GM23338 (cell line): ENCODE data around the gene TMEM132D. TPM values are rescaled to one million over a fixed set of nuclear protein-coding genes. Genes with fewer than 3 reads are reported as not detected.

Experiments used
- ATAC-seq: fragments of 200-7000 bp; cut with Tn5 transposase; 3 replicates; pipeline ENCODE4 v1.9.1; 2020
- DNase-seq: peaks from one replicate; pipeline ENCODE4 v3.0.0-alpha.2; 2015; ENCODE audit warnings: low spot score
- H2AFZ ChIP-seq: fragments of 200-600 bp; sonication (generic); 2 replicates; pipeline ENCODE4 v1.8.0; 2016; ENCODE audit warnings: antibody characterized with exemption, mild to moderate bottlenecking, moderate library complexity
- H3F3A ChIP-seq: fragments of 200-600 bp; sonication (generic); replicated peaks from 2 replicates; pipeline ENCODE4 v1.8.0; 2017; ENCODE audit warnings: antibody characterized with exemption, mixed run types, low read depth
- H3K27ac ChIP-seq: fragments of 200-600 bp; sonication (generic); 2 replicates; pipeline ENCODE4 v1.6.1; 2016; ENCODE audit warnings: low read depth
- H3K27me3 ChIP-seq: fragments of 200-600 bp; sonication (generic); 2 replicates; pipeline ENCODE4 v1.8.0; 2016; ENCODE audit warnings: mild to moderate bottlenecking, mixed run types, moderate library complexity; ENCODE audit not compliant: insufficient read depth
- H3K36me3 ChIP-seq: fragments of 200-600 bp; sonication (generic); 2 replicates; pipeline ENCODE4 v1.8.0; 2016; ENCODE audit warnings: mild to moderate bottlenecking; ENCODE audit not compliant: insufficient read depth
- H3K4me1 ChIP-seq: fragments of 200-600 bp; sonication (generic); 2 replicates; pipeline ENCODE4 v1.8.0; 2016; ENCODE audit warnings: mild to moderate bottlenecking, moderate library complexity; ENCODE audit not compliant: insufficient read depth
- H3K4me2 ChIP-seq: fragments of 200-600 bp; sonication (generic); 2 replicates; pipeline ENCODE4 v1.7.1; 2017; ENCODE audit warnings: mixed run types
- H3K4me3 ChIP-seq: fragments of 200-600 bp; sonication (generic); 2 replicates; pipeline ENCODE4 v1.6.1; 2016; ENCODE audit warnings: mixed run types
- H3K79me2 ChIP-seq: fragments of 200-600 bp; sonication (generic); replicated peaks from 2 replicates; pipeline ENCODE4 v1.8.0; 2017; ENCODE audit warnings: mild to moderate bottlenecking; ENCODE audit not compliant: insufficient read depth
- H3K9me2 ChIP-seq: fragments of 200-600 bp; sonication (generic); 2 replicates; pipeline ENCODE4 v1.8.0; 2017; ENCODE audit not compliant: insufficient read depth
- H4K20me1 ChIP-seq: fragments of 200-600 bp; sonication (generic); replicated peaks from 2 replicates; pipeline ENCODE4 v1.8.0; 2017; ENCODE audit warnings: mild to moderate bottlenecking; ENCODE audit not compliant: insufficient read depth
- H3K27ac Mint-ChIP-seq: 2 replicates; pipeline ENCODE4 v1.8.0; 2020; ENCODE audit warnings: inconsistent platforms, mild to moderate bottlenecking, moderate library complexity, mixed read lengths
- H3K27me3 Mint-ChIP-seq: 3 replicates; pipeline ENCODE4 v1.8.0; 2022; ENCODE audit warnings: low read depth, mild to moderate bottlenecking, moderate library complexity, mixed read lengths, inconsistent platforms; ENCODE audit not compliant: insufficient read depth, poor library complexity
- H3K36me3 Mint-ChIP-seq: 3 replicates; pipeline ENCODE4 v1.8.0; 2021; ENCODE audit warnings: low read depth, mild to moderate bottlenecking, inconsistent platforms, moderate library complexity, mixed read lengths
- H3K4me1 Mint-ChIP-seq: 3 replicates; pipeline ENCODE4 v1.8.0; 2020; ENCODE audit warnings: mild to moderate bottlenecking, inconsistent platforms, mixed read lengths
- H3K4me3 Mint-ChIP-seq: 3 replicates; pipeline ENCODE4 v1.8.0; 2021; ENCODE audit warnings: moderate library complexity, mild to moderate bottlenecking, inconsistent platforms, mixed read lengths
- H3K9me3 Mint-ChIP-seq: 3 replicates; pipeline ENCODE4 v1.8.0; 2020; ENCODE audit warnings: moderate library complexity, mild to moderate bottlenecking, inconsistent platforms, mixed read lengths
- CTCF ChIP-seq, 2 experiments: fragments of 200-600 bp in 1 of 2; sonication (generic) in 1 of 2; conservative IDR thresholded peaks; 2 replicates each; pipeline versions ENCODE4 v1.5.1 to v1.6.1; 2016 to 2017; ENCODE audit warnings: antibody characterized with exemption in 2 of 2, low read depth in 2 of 2, mild to moderate bottlenecking in 2 of 2, moderate library complexity in 1 of 2
- ETS1 ChIP-seq: IDR thresholded peaks from 2 replicates; pipeline ENCODE4 v1.6.1; 2016; ENCODE audit warnings: antibody characterized with exemption
- EZH2 ChIP-seq: fragments of 200-600 bp; sonication (generic); IDR thresholded peaks from one replicate; pipeline ENCODE4 v1.8.0; 2017; ENCODE audit warnings: antibody characterized with exemption, mild to moderate bottlenecking, low read depth; ENCODE audit not compliant: unreplicated experiment
- EZH2phosphoT487 ChIP-seq: fragments of 200-600 bp; sonication (generic); IDR thresholded peaks from one replicate; pipeline ENCODE4 v1.8.1; 2018; ENCODE audit warnings: antibody characterized with exemption; ENCODE audit not compliant: unreplicated experiment
- JUNB ChIP-seq: IDR thresholded peaks from one replicate; pipeline ENCODE4 v1.6.1; 2016; ENCODE audit warnings: antibody characterized with exemption; ENCODE audit not compliant: unreplicated experiment
- NANOG ChIP-seq: IDR thresholded peaks from 2 replicates; pipeline ENCODE4 v1.6.1; 2016; ENCODE audit warnings: antibody characterized with exemption, borderline replicate concordance
- POLR2AphosphoS5 ChIP-seq: IDR thresholded peaks from 2 replicates; pipeline ENCODE4 v1.6.1; 2016; ENCODE audit warnings: antibody characterized with exemption, low read depth
- REST ChIP-seq: IDR thresholded peaks from one replicate; pipeline ENCODE4 v1.6.1; 2018; ENCODE audit warnings: antibody characterized with exemption; ENCODE audit not compliant: unreplicated experiment
- STAT1 ChIP-seq: IDR thresholded peaks from one replicate; pipeline ENCODE4 v1.6.1; 2016; ENCODE audit warnings: antibody characterized with exemption; ENCODE audit not compliant: unreplicated experiment
- ZNF114 ChIP-seq: fragments of 250-450 bp; sonication (Bioruptor Pico); IDR thresholded peaks from 2 replicates; pipeline ENCODE4 v1.5.0; 2020; ENCODE audit warnings: mild to moderate bottlenecking, moderate library complexity
- ZNF331 ChIP-seq: fragments of 250-450 bp; sonication (Bioruptor Pico); IDR thresholded peaks from 2 replicates; pipeline ENCODE4 v1.5.0; 2020; ENCODE audit warnings: low read depth, mild to moderate bottlenecking, moderate library complexity
- polyA plus RNA-seq: library from polyadenylated mRNA; unstranded; fragments of >200 nt; fragmentation: Nextera tagmentation; extraction: Ambion mirVana; gene quantifications from 2 replicates; pipeline ENCODE4 v1.2.1, GENCODE V29; 2016
- total RNA-seq: library from RNA; depleted of rRNA; stranded (reverse); fragments of >200 nt; shearing (Covaris generic); gene quantifications from 2 replicates; pipeline ENCODE4 v1.2.3, GENCODE V29; 2014

TMEM132D gene
- total and polyA plus RNA-seq, 2 experiments from 2014 or later = 0.44 to 5.3 TPM

- no peak for TF ChIP-seq ETS1
- no peak for TF ChIP-seq POLR2AphosphoS5
- TF ChIP-seq ZNF114 (CRISPR knock-in tag) = no peak
- TF ChIP-seq JUNB = no peak
- no peak for TF ChIP-seq REST
- no peak for TF ChIP-seq NANOG
- TF ChIP-seq EZH2phosphoT487 = no peak
- no peak for TF ChIP-seq STAT1
- TF ChIP-seq CTCF (conservative IDR thresholded peaks at IDR 0.05; ENCODE audit: low read depth in 2 of 2) = no peak
- no peak for TF ChIP-seq EZH2
- no peak for TF ChIP-seq ZNF331
Observed at GRCh38 chr12:129036135-129036534, 867.7 kb downstream of the TMEM132D start (continued).

- no peak overlapping the region for H3K4me3 ChIP-seq
- no peaks in the 10 kb centered on the region for H3K4me1 Mint-ChIP-seq
- H3K27ac Mint-ChIP-seq = no peak overlapping the region
- H3K4me3 Mint-ChIP-seq = no peak overlapping the region
- H4K20me1 ChIP-seq = no peaks in the 10 kb centered on the region
- H3K36me3 Mint-ChIP-seq = peaks cover 25% of the 10 kb centered on the region
- H3K27me3 Mint-ChIP-seq = peaks cover 5% of the 10 kb centered on the region
- no peaks in the 10 kb centered on the region for H3K4me1 ChIP-seq
- H3K79me2 ChIP-seq = no peaks in the 10 kb centered on the region
- no peaks in the 10 kb centered on the region for H3K27me3 ChIP-seq
- H3F3A ChIP-seq = no peaks in the 10 kb centered on the region
- TF ChIP-seq REST (no peak), CTCF (conservative IDR thresholded peaks at IDR 0.05; ENCODE audit: low read depth in 2 of 2) (0 out of 4 replicates have a peak, but pooled peaks of 1 of the 2 experiments have one; percentile 4), EZH2 (no peak)
- no peaks in the 10 kb centered on the region for H3K9me2 ChIP-seq
- peaks cover 77% of the 10 kb centered on the region for H3K9me3 Mint-ChIP-seq
- DNase-seq (no peak), ATAC-seq (no peak)
- no peak overlapping the region for H3K4me2 ChIP-seq
- no peak overlapping the region for H2AFZ ChIP-seq
- no peaks in the 10 kb centered on the region for H3K36me3 ChIP-seq
- no peak overlapping the region for H3K27ac ChIP-seq
Observed at GRCh38 chr12:129034558-129035289, 869.1 kb downstream of the TMEM132D start.
